GM19099 (cell line): ENCODE results near the gene NKX2-2.

Experiments
- POLR2A ChIP-seq: IDR thresholded peaks from 3 replicates; pipeline ENCODE4 v1.6.1; 2011; ENCODE audit warnings: low read depth; ENCODE audit not compliant: insufficient read length; ENCODE audit errors: extremely low read depth

Gene NKX2-2

DNA sequence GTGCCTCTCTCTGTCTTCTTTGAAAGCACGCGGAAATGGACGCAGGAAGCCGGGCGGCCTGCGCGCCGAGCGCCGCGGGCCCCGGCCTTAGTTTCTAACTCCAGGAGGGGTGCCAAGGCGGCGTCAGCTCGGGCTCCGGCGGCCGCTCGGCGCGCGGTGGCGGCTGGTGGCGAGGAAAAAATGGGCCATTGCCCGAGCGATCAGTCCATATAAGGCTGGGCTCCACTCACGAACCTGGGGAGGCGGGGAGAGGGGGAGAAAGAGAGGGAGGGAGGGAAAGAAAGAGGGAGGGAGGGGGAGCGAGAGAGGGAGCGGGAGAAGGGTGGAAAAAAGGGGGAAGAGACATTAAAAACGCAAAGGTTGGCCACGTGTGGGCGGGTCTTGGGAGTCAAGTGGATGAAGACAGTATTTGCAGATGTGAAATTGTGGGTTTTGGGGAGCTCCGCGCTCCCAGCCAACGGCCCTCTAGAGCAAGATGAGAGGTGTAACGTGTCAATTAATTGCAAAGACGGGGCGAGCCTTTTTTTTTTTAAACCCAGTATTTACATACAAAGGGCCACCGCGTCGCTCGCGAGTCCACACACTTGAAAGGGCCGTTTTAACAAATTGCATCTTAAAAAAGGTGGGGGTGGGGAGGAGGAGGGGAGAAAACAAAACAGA is at the start of gene NKX2-2:
Gene NKX2-2 (minus strand): TSS at position 184 of the 660 bp plus-strand sequence. CDS start 395 bp downstream, outside the sequence.
- no peak for TF ChIP-seq POLR2A

DNA sequence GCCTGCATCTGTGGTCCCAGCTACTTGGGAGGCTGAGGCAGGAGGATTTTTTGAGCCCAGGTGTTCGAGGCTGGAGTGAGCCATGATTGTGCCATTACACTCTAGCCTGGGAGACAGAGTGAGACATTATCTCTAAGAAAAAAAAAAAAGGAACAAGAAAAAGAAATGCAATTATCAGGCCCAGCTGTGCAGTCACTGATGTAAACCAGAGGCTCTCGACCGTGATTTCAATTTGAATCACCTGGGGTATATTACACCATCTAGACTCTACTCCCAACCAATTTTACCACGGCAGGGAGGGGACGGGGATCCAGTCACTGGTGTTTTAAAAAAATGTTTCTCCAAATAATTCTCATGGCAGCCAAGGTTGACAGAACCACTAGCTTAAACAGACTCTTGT is 48.8 kb upstream of the NKX2-2 start:
- no peak for TF ChIP-seq POLR2A

- no peak for TF ChIP-seq POLR2A
Observed at GRCh38 chr20:21559305-21559704, 45.4 kb upstream of the NKX2-2 start.

DNA sequence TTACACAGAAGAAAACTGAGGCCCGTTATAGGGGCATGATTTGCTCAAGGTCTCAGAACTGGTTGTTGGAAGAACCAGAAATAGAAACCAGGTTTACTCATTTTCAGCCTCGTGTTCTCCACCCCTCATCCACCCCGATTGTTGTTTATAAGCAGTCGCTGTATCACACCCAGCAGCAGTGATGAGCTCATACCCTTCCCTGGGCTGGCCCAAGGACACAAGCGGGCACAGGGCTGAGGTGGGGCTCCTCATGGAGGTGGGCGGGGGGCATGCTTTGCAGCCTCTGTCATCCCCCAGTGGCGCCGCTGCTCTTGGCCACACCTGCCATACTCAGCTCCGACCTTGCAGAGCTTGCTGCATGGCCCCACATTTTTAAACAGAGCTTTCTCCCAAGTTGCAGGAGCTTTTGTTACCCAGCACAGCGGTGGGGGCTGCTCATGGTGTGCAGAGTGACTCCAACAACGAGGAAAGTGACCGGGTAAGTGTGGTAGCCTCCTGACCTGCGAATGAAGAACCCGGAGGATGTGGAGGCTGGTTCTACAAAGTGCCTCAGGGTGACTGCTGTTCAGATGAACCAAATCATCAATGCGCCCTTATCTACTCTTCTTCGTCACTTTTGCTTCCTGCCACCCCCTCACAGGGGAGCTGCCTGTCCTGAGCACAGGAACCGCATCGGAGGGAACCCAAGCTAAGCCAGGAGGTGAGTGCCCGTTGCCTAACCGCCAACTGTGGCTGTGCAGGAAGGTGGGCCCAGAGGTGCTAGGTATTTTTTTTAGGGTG is 43.6 kb upstream of the NKX2-2 start:
- no peak for TF ChIP-seq POLR2A

DNA sequence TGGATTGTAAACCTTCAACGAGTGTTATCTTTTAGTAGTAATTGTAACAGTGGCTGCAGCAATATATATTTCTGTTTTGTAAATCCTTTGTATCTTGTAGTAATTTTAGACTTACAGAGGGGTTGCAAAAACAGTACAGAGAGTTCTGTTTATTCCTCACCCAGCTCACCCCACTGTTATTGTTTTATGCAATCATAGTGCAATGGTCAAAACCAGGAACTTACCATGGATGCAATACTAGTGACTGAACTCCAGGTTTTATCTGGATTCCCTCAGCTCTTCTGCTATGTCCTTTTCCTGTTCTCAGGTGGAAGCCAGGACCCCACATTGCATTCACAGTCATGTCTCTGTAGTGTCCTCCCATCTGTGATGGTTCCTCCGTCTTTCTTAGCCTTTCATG is 42.5 kb upstream of the NKX2-2 start:
- TF ChIP-seq POLR2A: no peak

GRCh38 chr20:21555470-21556120 is 41.7 kb upstream of the NKX2-2 start:
- no peak for TF ChIP-seq POLR2A

DNA sequence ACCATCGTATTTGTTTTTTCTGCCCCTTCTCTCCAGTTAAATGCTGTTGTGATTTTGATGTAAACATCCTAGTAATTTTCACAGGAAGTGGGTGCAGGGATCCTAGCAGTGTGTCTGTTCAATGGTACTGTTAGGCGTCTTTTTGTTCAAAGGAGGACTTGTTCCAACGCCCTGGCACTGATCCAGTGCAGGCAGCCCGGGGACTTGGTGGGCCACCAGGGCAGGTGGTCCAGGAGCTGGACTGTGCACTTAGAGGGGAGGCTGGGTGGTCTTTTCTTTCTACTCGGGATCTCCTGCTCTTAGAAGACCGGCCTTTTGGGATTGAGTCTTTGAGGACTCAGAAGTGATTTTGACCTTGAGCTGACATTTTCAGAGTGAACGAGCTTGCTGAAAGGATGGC is 41.1 kb upstream of the NKX2-2 start:
- TF ChIP-seq POLR2A: no peak

DNA sequence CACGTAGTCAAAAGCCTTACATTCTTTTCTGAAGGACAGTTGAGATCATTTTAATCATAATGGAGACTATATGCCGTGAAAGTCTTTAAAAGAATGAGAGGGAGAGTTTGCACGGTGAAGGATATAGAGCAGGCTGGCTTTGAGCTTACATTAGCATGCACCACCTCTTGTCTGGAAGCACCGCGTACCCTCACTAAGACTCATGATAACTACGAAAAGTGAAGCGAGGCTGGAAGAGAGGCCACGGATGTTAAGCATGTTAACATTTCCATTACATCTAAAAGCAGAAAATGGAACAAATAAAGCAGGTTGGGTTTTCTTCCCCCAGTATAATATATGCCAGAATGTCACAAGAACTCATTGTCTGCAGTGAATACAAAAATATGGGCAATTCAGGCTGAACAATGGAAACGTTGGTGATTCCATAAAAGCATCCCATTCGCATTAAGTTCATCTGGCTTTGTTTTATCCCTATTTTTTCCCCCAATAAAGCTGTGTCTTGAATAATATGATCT is 40.6 kb upstream of the NKX2-2 start:
- no peak for TF ChIP-seq POLR2A

- TF ChIP-seq POLR2A: no peak
Observed at GRCh38 chr20:21550587-21550986, 36.7 kb upstream of the NKX2-2 start.

DNA sequence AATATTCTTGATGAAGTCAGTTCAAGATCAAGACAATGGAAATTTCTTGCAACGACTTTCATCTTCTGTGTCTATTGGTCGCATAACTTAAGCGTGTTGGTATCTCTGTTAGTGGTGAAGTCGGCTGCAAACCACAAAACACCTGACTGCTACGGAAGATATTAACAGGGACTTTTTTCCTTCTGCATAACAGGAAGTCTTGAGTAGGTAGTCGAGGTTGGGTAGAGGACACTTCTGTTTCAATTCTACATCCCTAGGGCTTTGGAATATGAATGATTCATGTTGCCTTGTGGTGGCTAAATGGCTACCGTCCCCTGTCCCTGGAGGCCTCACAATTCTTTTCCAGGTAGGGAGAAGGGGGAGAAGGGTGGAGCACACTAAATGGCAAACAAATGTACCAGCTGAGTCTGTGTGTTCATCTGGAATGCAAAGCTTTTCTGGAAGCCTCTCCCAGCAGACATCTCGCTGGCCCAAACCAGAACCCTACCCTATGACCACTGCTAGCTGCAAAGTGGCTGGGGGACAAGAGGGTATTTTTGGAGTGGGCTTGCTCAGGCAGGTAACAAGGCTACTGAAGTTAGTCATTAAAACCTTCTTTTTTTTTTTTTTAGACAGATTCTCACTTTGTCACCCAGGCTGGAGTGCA is 34.6 kb upstream of the NKX2-2 start:
- no peak for TF ChIP-seq POLR2A

- TF ChIP-seq POLR2A: no peak
Observed at GRCh38 chr20:21546355-21546754, 32.5 kb upstream of the NKX2-2 start.

- TF ChIP-seq POLR2A: no peak
Observed at GRCh38 chr20:21539512-21539911, 25.6 kb upstream of the NKX2-2 start.

GRCh38 chr20:21534886-21535285 is 21.0 kb upstream of the NKX2-2 start:
- no peak for TF ChIP-seq POLR2A

DNA sequence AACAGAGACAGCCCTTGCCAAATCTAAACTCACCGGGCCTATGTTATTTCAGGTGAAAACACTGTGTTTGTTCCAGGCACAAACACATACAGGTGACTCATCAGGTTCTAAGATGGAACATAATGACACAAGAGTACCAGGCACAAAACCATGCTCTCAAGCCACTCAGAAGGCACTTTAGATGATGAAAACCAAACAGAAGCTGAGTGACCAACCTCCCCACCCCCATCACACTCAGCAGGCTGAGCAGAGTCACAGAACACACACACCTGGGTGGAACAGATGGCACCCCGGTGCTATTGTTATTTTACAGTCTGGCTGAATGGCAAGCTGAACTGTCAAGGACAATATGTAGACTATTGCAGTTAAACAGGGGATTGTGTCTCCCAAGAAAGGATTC is 20.6 kb upstream of the NKX2-2 start:
- TF ChIP-seq POLR2A: no peak

DNA sequence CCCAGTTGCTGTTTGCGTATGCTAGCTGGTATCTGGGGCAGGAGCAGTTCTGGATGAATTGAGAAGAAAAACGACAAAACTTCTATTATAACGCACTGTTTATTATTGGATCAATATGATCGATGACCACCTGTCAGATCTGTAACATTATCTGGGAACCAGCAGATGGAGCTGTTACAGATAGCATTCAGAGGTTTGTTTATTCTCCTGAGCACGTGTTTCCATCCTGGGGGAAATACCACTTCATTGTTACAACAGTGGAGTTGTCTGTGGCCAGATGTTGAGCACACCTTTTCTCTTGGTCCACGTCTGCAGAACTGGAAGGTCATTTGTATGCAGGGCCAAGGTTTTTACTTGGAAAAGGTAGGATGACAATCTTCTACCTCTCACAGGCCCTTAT is 16.0 kb upstream of the NKX2-2 start:
- no peak for TF ChIP-seq POLR2A

DNA sequence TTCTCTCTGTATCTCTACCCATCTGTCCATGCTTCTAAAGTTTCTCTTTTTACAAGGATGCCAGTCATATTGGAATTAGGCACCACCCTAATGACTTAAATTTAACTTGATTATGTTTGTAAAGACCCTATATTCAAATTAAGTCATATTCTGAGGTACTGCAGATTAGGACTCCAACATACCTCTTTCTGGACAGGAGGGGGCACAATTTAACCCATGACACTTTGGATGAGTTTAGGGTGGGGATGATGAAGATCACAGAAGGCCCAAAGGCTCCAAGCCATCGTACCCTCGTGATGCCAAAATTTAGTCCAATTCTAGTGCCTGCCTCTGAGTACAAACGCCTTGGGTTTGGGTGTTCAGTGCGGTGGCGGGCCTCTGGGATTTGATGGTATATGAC is 15.0 kb upstream of the NKX2-2 start:
- TF ChIP-seq POLR2A: no peak

GRCh38 chr20:21527908-21528307 is 14.0 kb upstream of the NKX2-2 start:
- TF ChIP-seq POLR2A: no peak
